GM10847 (cell line): ENCODE results near the gene TAF1A.

Experiments used
- POLR2A ChIP-seq: IDR thresholded peaks from 2 replicates; pipeline ENCODE4 v1.6.1; 2011; ENCODE audit not compliant: insufficient read length; ENCODE audit errors: extremely low read depth

TAF1A gene

DNA sequence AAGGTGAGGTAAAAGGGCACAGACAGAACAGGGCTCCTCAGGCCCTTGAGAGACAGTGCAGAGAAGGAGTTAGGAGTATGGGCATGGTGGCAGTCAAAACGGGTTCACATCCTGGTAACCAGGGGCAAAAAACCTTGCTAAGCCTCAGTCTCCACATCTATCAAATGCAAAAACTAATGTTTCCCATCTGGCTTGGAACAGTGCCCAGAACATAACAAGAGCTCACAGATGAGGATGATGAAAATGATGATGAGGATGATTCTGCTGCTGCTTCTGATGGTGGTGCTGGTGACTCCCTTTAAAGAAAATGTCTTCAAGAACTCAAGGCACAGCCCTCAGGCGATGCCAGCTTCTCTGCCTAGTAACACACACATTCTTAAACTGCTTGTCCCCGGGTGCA lies 65.9 kb downstream of the TAF1A start:
- TF ChIP-seq POLR2A = no peak

DNA sequence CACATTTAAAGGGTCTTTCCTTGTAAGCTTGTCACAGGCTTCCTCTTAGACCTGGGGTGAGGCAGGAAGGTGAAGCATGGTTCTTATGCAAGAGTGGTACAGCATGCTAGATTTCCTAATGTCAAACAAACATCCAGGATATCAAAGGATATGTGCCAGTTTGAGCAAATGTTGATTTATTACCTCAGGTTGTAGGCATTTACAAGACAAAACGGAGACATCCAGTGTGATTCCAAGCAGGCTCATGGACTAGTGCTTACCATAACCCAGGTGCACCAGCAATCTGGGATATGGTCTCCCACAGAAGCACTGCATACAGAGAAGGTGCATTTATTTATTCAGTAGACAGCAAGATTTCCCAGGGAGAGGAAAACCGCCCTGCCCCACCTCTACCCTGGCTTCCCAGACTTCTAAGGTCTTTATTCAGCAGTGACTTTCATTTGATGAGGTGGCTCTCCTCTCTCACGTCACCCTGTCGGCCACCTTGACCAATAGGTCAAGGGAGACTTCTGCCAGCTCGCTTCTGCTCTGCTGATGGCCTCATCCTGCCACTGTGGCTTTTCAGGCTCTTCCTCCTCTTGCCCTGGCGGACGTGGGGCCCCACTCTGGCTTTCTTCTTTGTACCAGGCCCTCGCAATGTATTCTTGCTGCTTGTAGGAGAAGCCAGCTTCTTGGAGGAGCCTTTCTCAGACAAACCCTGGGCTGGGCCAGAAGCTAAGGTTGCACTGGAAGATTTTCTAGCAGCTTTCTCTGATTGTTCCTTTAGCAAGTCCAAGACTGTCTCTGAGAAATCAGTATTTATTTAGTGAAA lies 67.4 kb downstream of the TAF1A start:
- TF ChIP-seq POLR2A = no peak

DNA sequence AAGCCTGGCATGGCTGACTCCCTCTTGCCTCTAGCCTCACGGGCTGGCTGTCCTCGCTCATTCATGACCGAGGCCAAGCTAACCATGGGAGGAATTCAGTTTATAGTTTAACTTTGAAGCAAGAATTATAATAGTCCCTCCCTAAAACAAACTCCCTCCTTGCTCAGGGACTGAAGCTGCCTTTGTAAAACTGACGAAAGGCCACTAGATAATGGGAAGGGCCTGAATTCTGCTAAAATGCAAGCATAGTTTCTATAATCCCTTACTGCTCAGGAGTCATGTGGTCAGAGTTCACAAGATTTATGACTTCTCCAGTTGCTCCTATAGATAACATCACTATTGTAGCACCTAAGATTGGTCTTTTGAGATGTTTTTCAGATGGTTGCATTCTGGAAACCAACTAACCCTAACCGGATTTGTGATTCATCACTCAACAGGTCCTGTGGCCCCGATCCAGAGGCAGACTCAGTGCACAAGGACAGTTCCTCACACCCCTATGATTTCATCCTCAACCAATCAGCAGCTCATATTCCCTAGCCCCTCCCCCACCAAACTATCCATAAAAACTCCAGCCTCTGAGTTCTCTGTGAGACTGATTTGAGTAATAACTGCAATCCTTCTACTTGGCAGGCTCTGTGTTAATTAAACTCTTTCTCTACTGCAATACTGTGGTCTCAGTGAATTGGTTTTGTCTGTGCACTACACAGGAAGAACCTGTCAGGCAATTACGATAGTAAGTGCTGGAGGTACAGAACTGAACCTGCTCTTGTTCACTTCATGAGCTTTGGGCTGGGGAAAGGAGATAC lies 68.2 kb downstream of the TAF1A start:
- no peak for TF ChIP-seq POLR2A
